IMR-90 (cell line): ENCODE results near the gene COL27A1. TPM values are rescaled to one million over a fixed set of nuclear protein-coding genes. Genes with fewer than 3 reads are reported as not detected.

ENCODE experiments used
- ATAC-seq: fragments of 200-7000 bp; cut with Tn5 transposase; 2 replicates; pipeline ENCODE4 v1.9.1; 2020; ENCODE audit warnings: low read depth, mild to moderate bottlenecking, moderate library complexity
- BruUV-seq: library from RNA; stranded (reverse); fragments of 400-500 nt; replicated peaks from 2 replicates; lab custom pipeline; 2021; lab: Mats Ljungman, UMichigan
- CTCF ChIA-PET: fragments of 300-600 bp; formaldehyde crosslinking; extraction: SDS; loops from one replicate; lab custom pipeline; 2021; ENCODE audit warnings: antibody characterized with exemption; lab: Yijun Ruan, JAX
- POLR2A ChIA-PET: fragments of 300-600 bp; sonication (Branson Sonifier 250); formaldehyde crosslinking; loops from one replicate; lab custom pipeline; 2022; ENCODE audit warnings: antibody characterized with exemption; ENCODE audit not compliant: unreplicated experiment; lab: Charles Lee
- DNase-seq: peaks from one replicate; pipeline ENCODE4 v3.0.0; 2013
- H2AFZ ChIP-seq: replicated peaks from 2 replicates; pipeline ENCODE3; 2013; ENCODE audit warnings: low read length, mild to moderate bottlenecking; ENCODE audit not compliant: poor library complexity
- H2AK5ac ChIP-seq: 2 replicates; pipeline ENCODE4 v1.6.1; 2013; ENCODE audit warnings: low read depth, low read length, inconsistent platforms
- H2AK9ac ChIP-seq: replicated peaks from 2 replicates; pipeline ENCODE3; 2013; ENCODE audit warnings: mild to moderate bottlenecking, low read depth, low read length, moderate library complexity; ENCODE audit not compliant: poor library complexity
- H2BK120ac ChIP-seq: 2 replicates; pipeline ENCODE4 v1.6.1; 2013; ENCODE audit warnings: low read depth, low read length, inconsistent platforms
- H2BK15ac ChIP-seq: 3 replicates; pipeline ENCODE4 v1.6.1; 2013; ENCODE audit warnings: low read depth, low read length, inconsistent platforms
- H2BK20ac ChIP-seq: 2 replicates; pipeline ENCODE4 v1.6.1; 2013; ENCODE audit warnings: low read depth, mild to moderate bottlenecking, inconsistent platforms, low read length, moderate library complexity
- H2BK5ac ChIP-seq: 2 replicates; pipeline ENCODE4 v1.6.1; 2013; ENCODE audit warnings: mild to moderate bottlenecking, low read depth, low read length, inconsistent platforms; ENCODE audit not compliant: poor library complexity, severe bottlenecking
- H3K14ac ChIP-seq: replicated peaks from 2 replicates; pipeline ENCODE4 v1.6.1; 2013; ENCODE audit warnings: low read depth, low read length, inconsistent platforms
- H3K18ac ChIP-seq: 2 replicates; pipeline ENCODE4 v1.6.1; 2013; ENCODE audit warnings: low read depth, low read length, control low read depth
- H3K23ac ChIP-seq: 2 replicates; pipeline ENCODE4 v1.6.1; 2013; ENCODE audit warnings: low read depth, low read length, inconsistent platforms
- H3K27ac ChIP-seq: 2 replicates; pipeline ENCODE4 v1.5.1; 2013; ENCODE audit warnings: mild to moderate bottlenecking, control low read depth, low read length; ENCODE audit not compliant: insufficient read depth
- H3K27me3 ChIP-seq: 2 replicates; pipeline ENCODE4 v1.6.1; 2013; ENCODE audit warnings: low read length; ENCODE audit not compliant: control insufficient read depth, insufficient read depth
- H3K36me3 ChIP-seq: 2 replicates; pipeline ENCODE4 v1.6.1; 2013; ENCODE audit warnings: low read length, mixed read lengths; ENCODE audit not compliant: control insufficient read depth, insufficient read depth
- H3K4ac ChIP-seq: 2 replicates; pipeline ENCODE4 v1.6.1; 2013; ENCODE audit warnings: low read depth, low read length, inconsistent platforms
- H3K4me1 ChIP-seq: 2 replicates; pipeline ENCODE4 v1.6.1; 2013; ENCODE audit warnings: low read length, mixed read lengths; ENCODE audit not compliant: control insufficient read depth, insufficient read depth
- H3K4me2 ChIP-seq: 2 replicates; pipeline ENCODE4 v1.6.1; 2013; ENCODE audit warnings: low read depth, mild to moderate bottlenecking, control low read depth, low read length, moderate library complexity
- H3K4me3 ChIP-seq: 2 replicates; pipeline ENCODE4 v1.5.1; 2013; ENCODE audit warnings: low read depth, mild to moderate bottlenecking, control low read depth, low read length, moderate library complexity; ENCODE audit not compliant: insufficient read depth
- H3K56ac ChIP-seq: 2 replicates; pipeline ENCODE4 v1.6.1; 2013; ENCODE audit warnings: low read length, inconsistent platforms; ENCODE audit not compliant: insufficient read depth; ENCODE audit errors: extremely low read depth
- H3K79me1 ChIP-seq, 2 experiments: 2 replicates each; pipeline ENCODE4 v1.6.1; 2013; ENCODE audit warnings: low read length in 2 of 2, inconsistent platforms in 1 of 2, low read depth in 1 of 2
- H3K9ac ChIP-seq: 2 replicates; pipeline ENCODE4 v1.6.1; 2013; ENCODE audit warnings: low read depth, low read length, control low read depth
- H3K9me1 ChIP-seq: 2 replicates; pipeline ENCODE4 v1.6.1; 2013; ENCODE audit warnings: low read length, inconsistent platforms; ENCODE audit not compliant: insufficient read depth
- H3K9me3 ChIP-seq: 2 replicates; pipeline ENCODE4 v1.6.1; 2013; ENCODE audit warnings: low read length; ENCODE audit not compliant: control insufficient read depth, insufficient read depth
- H4K20me1 ChIP-seq: 2 replicates; pipeline ENCODE4 v1.6.1; 2013; ENCODE audit warnings: low read length, inconsistent platforms; ENCODE audit not compliant: insufficient read depth
- H4K5ac ChIP-seq: 2 replicates; pipeline ENCODE4 v1.6.1; 2013; ENCODE audit warnings: mild to moderate bottlenecking, low read depth, low read length, control low read depth
- H4K8ac ChIP-seq, 2 experiments: 2 replicates each; pipeline ENCODE4 v1.6.1; 2013; ENCODE audit warnings: low read depth in 2 of 2, low read length in 2 of 2, control low read depth in 1 of 2, inconsistent platforms in 1 of 2
- H4K91ac ChIP-seq: 2 replicates; pipeline ENCODE4 v1.6.1; 2013; ENCODE audit warnings: low read depth, low read length, inconsistent platforms; ENCODE audit not compliant: insufficient read depth
- MXI1 ChIP-seq: IDR thresholded peaks from 2 replicates; pipeline ENCODE4 v1.6.1; 2012; ENCODE audit warnings: low read depth, mild to moderate bottlenecking, low read length, moderate library complexity, borderline replicate concordance
- NFE2L2 ChIP-seq: fragments of 150-350 bp; IDR thresholded peaks from 2 replicates; pipeline ENCODE4 v1.6.1; 2016; ENCODE audit warnings: low read depth, mild to moderate bottlenecking, low read length
- RCOR1 ChIP-seq: IDR thresholded peaks from 2 replicates; pipeline ENCODE4 v1.6.1; 2012; ENCODE audit warnings: mild to moderate bottlenecking, low read length, improper control_type of control experiment; ENCODE audit not compliant: insufficient replicate concordance
- RFX5 ChIP-seq: IDR thresholded peaks from 2 replicates; pipeline ENCODE4 v1.8.0; 2012; ENCODE audit warnings: low read depth, mild to moderate bottlenecking, low read length, moderate library complexity
- SMC3 ChIP-seq: fragments of 150-350 bp; IDR thresholded peaks from 2 replicates; pipeline ENCODE4 v1.6.1; 2016; ENCODE audit warnings: low read depth, mild to moderate bottlenecking, antibody characterized with exemption, low read length, moderate library complexity
- WGBS, 2 experiments: methylation state at CpG; one replicate each; pipeline versions ENCODE4 v1.1.5 to v1.1.7; 2013; ENCODE audit warnings: missing lambda C conversion rate in 2 of 2; ENCODE audit not compliant: insufficient read length in 1 of 2; ENCODE audit errors: extremely low coverage in 2 of 2; 5-methylcytosine and 5-hydroxymethylcytosine counted together
- dilution Hi-C: fragments of 300-500 bp; cut with HindIII; formaldehyde crosslinking; loops from one replicate; pipeline ENCODE4 v1.14.3; 2018; ENCODE audit warnings: low sequenced_read_pairs; ENCODE audit not compliant: unreplicated experiment
- in situ Hi-C: fragments of 300-500 bp; cut with MboI; formaldehyde crosslinking; loops from 3 replicates; pipeline ENCODE4 v1.14.3; 2019; ENCODE audit warnings: low sequenced_read_pairs, inconsistent platforms, mixed read lengths
- intact Hi-C: fragments of 100-400 bp; cut with micrococcal nuclease; formaldehyde crosslinking; loops from 2 replicates; pipeline ENCODE4 v1.10.0; 2022
- polyA plus RNA-seq, 3 experiments: library from polyadenylated mRNA; depleted of rRNA; stranded (reverse); fragments of >200 nt; gene quantifications; 2 replicates each; pipeline ENCODE4 v1.2.3, GENCODE V29; 2012; ENCODE audit warnings: low replicate concordance in 1 of 3
- total RNA-seq: library from RNA; depleted of rRNA; stranded (reverse); fragments of >200 nt; gene quantifications from 2 replicates; pipeline ENCODE4 v1.2.3, GENCODE V29; 2012
- TF ChIP-seq, protein P1 (sequence below): conservative IDR thresholded peaks from 2 replicates; pipeline ENCODE4 v1.5.1; 2012; ENCODE audit warnings: mild to moderate bottlenecking, low read depth, low read length, improper control_type of control experiment

The COL27A1 gene
- total and polyA plus RNA-seq, 2 of the 4 experiments (the other 2 are of a cell fraction) = 3.2 to 18.3 TPM

- no TSS peak for BruUV-seq
- Histone ChIP-seq H3K27ac (no peak overlapping the region), H3K27me3 (peaks cover 74% of the 10 kb centered on the region), H2BK20ac (no peak overlapping the region), H2AFZ (no peak overlapping the region), H3K56ac (no peak overlapping the region), H4K20me1 (no peaks in the 10 kb centered on the region), H3K36me3 (no peaks in the 10 kb centered on the region), H3K9ac (no peak overlapping the region), H3K14ac (no peak overlapping the region), H3K18ac (no peak overlapping the region), H3K23ac (no peak overlapping the region), H4K8ac (no peak overlapping the region), H3K9me1 (no peaks in the 10 kb centered on the region), H3K4me1 (no peaks in the 10 kb centered on the region), H2AK5ac (no peak overlapping the region), H2AK9ac (no peak overlapping the region), H3K9me3 (no peaks in the 10 kb centered on the region), H3K79me1 (no peaks in the 10 kb centered on the region), H3K4ac (no peak overlapping the region), H3K4me2 (no peak overlapping the region), H2BK5ac (no peak overlapping the region), H4K5ac (no peak overlapping the region), H2BK120ac (no peak overlapping the region), H4K91ac (no peak overlapping the region), H3K4me3 (no peak overlapping the region), H2BK15ac (no peak overlapping the region)
- WGBS, 2 experiments = no CpG with 5 or more reads among the region's 5 CpGs
- intact Hi-C loops = no loop called here
- POLR2A ChIA-PET = no interaction called here
- ATAC-seq (no peak), DNase-seq (no peak)
- in situ Hi-C loops = no loop called here
- CTCF ChIA-PET = interaction anchor here (1.4 kb wide), 1 partner anchor 148 kb away, joined by 5 read pairs; no protein-coding TSS in a partner anchor
- no peak for TF ChIP-seq SMC3
- TF ChIP-seq, protein P1, sequence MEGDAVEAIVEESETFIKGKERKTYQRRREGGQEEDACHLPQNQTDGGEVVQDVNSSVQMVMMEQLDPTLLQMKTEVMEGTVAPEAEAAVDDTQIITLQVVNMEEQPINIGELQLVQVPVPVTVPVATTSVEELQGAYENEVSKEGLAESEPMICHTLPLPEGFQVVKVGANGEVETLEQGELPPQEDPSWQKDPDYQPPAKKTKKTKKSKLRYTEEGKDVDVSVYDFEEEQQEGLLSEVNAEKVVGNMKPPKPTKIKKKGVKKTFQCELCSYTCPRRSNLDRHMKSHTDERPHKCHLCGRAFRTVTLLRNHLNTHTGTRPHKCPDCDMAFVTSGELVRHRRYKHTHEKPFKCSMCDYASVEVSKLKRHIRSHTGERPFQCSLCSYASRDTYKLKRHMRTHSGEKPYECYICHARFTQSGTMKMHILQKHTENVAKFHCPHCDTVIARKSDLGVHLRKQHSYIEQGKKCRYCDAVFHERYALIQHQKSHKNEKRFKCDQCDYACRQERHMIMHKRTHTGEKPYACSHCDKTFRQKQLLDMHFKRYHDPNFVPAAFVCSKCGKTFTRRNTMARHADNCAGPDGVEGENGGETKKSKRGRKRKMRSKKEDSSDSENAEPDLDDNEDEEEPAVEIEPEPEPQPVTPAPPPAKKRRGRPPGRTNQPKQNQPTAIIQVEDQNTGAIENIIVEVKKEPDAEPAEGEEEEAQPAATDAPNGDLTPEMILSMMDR = no peak
- no peak for TF ChIP-seq NFE2L2
- no peak for TF ChIP-seq RCOR1
- no peak for TF ChIP-seq RFX5
- no peak for TF ChIP-seq MXI1
- dilution Hi-C loops = no loop called here
Measured at GRCh38 chr9:114143234-114143633, 12.1 kb upstream of the COL27A1 start.
